ENCODE results near the gene MDH2.

Gene MDH2

GRCh38 chr7:76062254-76062653 lies 14.3 kb downstream of the MDH2 start:
- Histone ChIP-seq H2AK5ac (ENCODE audit: low read depth, low read length) (no peak overlapping the region), H4K91ac (ENCODE audit: low read depth, low read length, poor library complexity) (no peak overlapping the region), H3K36me3 (replicated peaks in 1 of 2; ENCODE audit: control insufficient read depth in 2 of 2, insufficient read depth in 2 of 2, low read length in 2 of 2) (peaks cover 79 to 100% of the 10 kb centered on the region in 2 donors), H3K18ac (ENCODE audit: low read length) (no peak overlapping the region), H2BK120ac (ENCODE audit: low read depth, low read length) (no peak overlapping the region), H3K23ac (ENCODE audit: low read depth, low read length, poor library complexity) (no peak overlapping the region), H3K27ac (replicated peaks; ENCODE audit: low read length) (no peak overlapping the region), H4K8ac (ENCODE audit: low read depth, low read length) (no peak overlapping the region), H2BK5ac (ENCODE audit: low read length) (no peak overlapping the region), H3K4me2 (ENCODE audit: insufficient read depth, low read length, poor library complexity, severe bottlenecking) (no peak overlapping the region), H3K27me3 (ENCODE audit: control insufficient read depth in 3 of 3, insufficient read depth in 3 of 3, low read depth in 1 of 3, low read length in 3 of 3) (no peaks in the 10 kb centered on the region), H3K4me3 (ENCODE audit: low read length in 2 of 2) (no peak overlapping the region), H3K79me1 (ENCODE audit: low read depth, low read length) (peaks cover 3% of the 10 kb centered on the region), H2BK15ac (ENCODE audit: low read length) (no peak overlapping the region), H3K9ac (ENCODE audit: low read depth, low read length, poor library complexity) (peak overlapping the region; percentile 2), H3K14ac (ENCODE audit: low read length) (no peak overlapping the region), H2BK12ac (ENCODE audit: low read length) (no peak overlapping the region), H3K9me3 (replicated peaks in 1 of 2; ENCODE audit: control insufficient read depth in 2 of 2, insufficient read depth in 1 of 2, low read depth in 1 of 2, low read length in 2 of 2) (peaks cover 0 to 2% of the 10 kb centered on the region in 2 donors), H3K4ac (ENCODE audit: low read length) (no peak overlapping the region), H3K4me1 (ENCODE audit: control insufficient read depth in 2 of 2, insufficient read depth in 1 of 2, low read depth in 1 of 2, low read length in 2 of 2) (no peaks in the 10 kb centered on the region), H2AFZ (ENCODE audit: low read length) (no peak overlapping the region)
- DNase-seq (ENCODE audit: low spot score) = no peak
- WGBS, 2 donors (ENCODE audit: extremely low coverage in 2 of 2, insufficient read length in 2 of 2, insufficient replicate concordance in 1 of 2) = no CpG with 5 or more reads among the region's 15 CpGs

GRCh38 chr7:76063114-76063513 lies 15.2 kb downstream of the MDH2 start:
- H3K4me2 ChIP-seq (ENCODE audit: insufficient read depth, low read length, poor library complexity, severe bottlenecking) = no peak overlapping the region
- no peaks in the 10 kb centered on the region for H3K4me1 ChIP-seq (ENCODE audit: control insufficient read depth in 2 of 2, insufficient read depth in 1 of 2, low read depth in 1 of 2, low read length in 2 of 2)
- H4K8ac ChIP-seq (ENCODE audit: low read depth, low read length) = no peak overlapping the region
- H3K27me3 ChIP-seq (ENCODE audit: control insufficient read depth in 3 of 3, insufficient read depth in 3 of 3, low read depth in 1 of 3, low read length in 3 of 3) = no peaks in the 10 kb centered on the region
- no peak overlapping the region for H3K14ac ChIP-seq (ENCODE audit: low read length)
- peaks cover 0 to 2% of the 10 kb centered on the region in 2 donors for H3K9me3 ChIP-seq (replicated peaks in 1 of 2; ENCODE audit: control insufficient read depth in 2 of 2, insufficient read depth in 1 of 2, low read depth in 1 of 2, low read length in 2 of 2)
- no peak overlapping the region for H2BK15ac ChIP-seq (ENCODE audit: low read length)
- no peak overlapping the region for H3K4ac ChIP-seq (ENCODE audit: low read length)
- H3K9ac ChIP-seq (ENCODE audit: low read depth, low read length, poor library complexity) = no peak overlapping the region
- H3K18ac ChIP-seq (ENCODE audit: low read length) = no peak overlapping the region
- H3K79me1 ChIP-seq (ENCODE audit: low read depth, low read length) = peaks cover 3% of the 10 kb centered on the region
- no peak overlapping the region for H2BK12ac ChIP-seq (ENCODE audit: low read length)
- peak overlapping the region; percentile 17 for H3K23ac ChIP-seq (ENCODE audit: low read depth, low read length, poor library complexity)
- no peak overlapping the region for H4K91ac ChIP-seq (ENCODE audit: low read depth, low read length, poor library complexity)
- H3K36me3 ChIP-seq (replicated peaks in 1 of 2; ENCODE audit: control insufficient read depth in 2 of 2, insufficient read depth in 2 of 2, low read length in 2 of 2) = peaks cover 70 to 96% of the 10 kb centered on the region in 2 donors
- no peak overlapping the region for H2BK5ac ChIP-seq (ENCODE audit: low read length)
- H3K27ac ChIP-seq (replicated peaks; ENCODE audit: low read length) = no peak overlapping the region
- no peak overlapping the region for H2BK120ac ChIP-seq (ENCODE audit: low read depth, low read length)
- WGBS, 2 donors (ENCODE audit: extremely low coverage in 2 of 2, insufficient read length in 2 of 2, insufficient replicate concordance in 1 of 2) = no CpG with 5 or more reads among the region's 10 CpGs
- no peak for DNase-seq (ENCODE audit: low spot score)
- H2AFZ ChIP-seq (ENCODE audit: low read length) = no peak overlapping the region
- H3K4me3 ChIP-seq (ENCODE audit: low read length in 2 of 2) = no peak overlapping the region
- H2AK5ac ChIP-seq (ENCODE audit: low read depth, low read length) = no peak overlapping the region

GRCh38 chr7:76063525-76063924 lies 15.6 kb downstream of the MDH2 start:
- Histone ChIP-seq H3K4me1 (ENCODE audit: control insufficient read depth in 2 of 2, insufficient read depth in 1 of 2, low read depth in 1 of 2, low read length in 2 of 2) (no peaks in the 10 kb centered on the region), H3K4me2 (ENCODE audit: insufficient read depth, low read length, poor library complexity, severe bottlenecking) (no peak overlapping the region), H3K4ac (ENCODE audit: low read length) (no peak overlapping the region), H3K14ac (ENCODE audit: low read length) (no peak overlapping the region), H3K27me3 (ENCODE audit: control insufficient read depth in 3 of 3, insufficient read depth in 3 of 3, low read depth in 1 of 3, low read length in 3 of 3) (no peaks in the 10 kb centered on the region), H3K9ac (ENCODE audit: low read depth, low read length, poor library complexity) (no peak overlapping the region), H2BK5ac (ENCODE audit: low read length) (no peak overlapping the region), H3K79me1 (ENCODE audit: low read depth, low read length) (peaks cover 3% of the 10 kb centered on the region), H4K8ac (ENCODE audit: low read depth, low read length) (no peak overlapping the region), H2BK12ac (ENCODE audit: low read length) (no peak overlapping the region), H2AK5ac (ENCODE audit: low read depth, low read length) (no peak overlapping the region), H2BK120ac (ENCODE audit: low read depth, low read length) (no peak overlapping the region), H2BK15ac (ENCODE audit: low read length) (no peak overlapping the region), H3K9me3 (replicated peaks in 1 of 2; ENCODE audit: control insufficient read depth in 2 of 2, insufficient read depth in 1 of 2, low read depth in 1 of 2, low read length in 2 of 2) (peaks cover 0 to 2% of the 10 kb centered on the region in 2 donors), H3K36me3 (replicated peaks in 1 of 2; ENCODE audit: control insufficient read depth in 2 of 2, insufficient read depth in 2 of 2, low read length in 2 of 2) (peaks cover 68 to 91% of the 10 kb centered on the region in 2 donors), H3K27ac (replicated peaks; ENCODE audit: low read length) (no peak overlapping the region), H2AFZ (ENCODE audit: low read length) (no peak overlapping the region), H4K91ac (ENCODE audit: low read depth, low read length, poor library complexity) (no peak overlapping the region), H3K18ac (ENCODE audit: low read length) (no peak overlapping the region), H3K23ac (ENCODE audit: low read depth, low read length, poor library complexity) (peak overlapping the region; percentile 17), H3K4me3 (ENCODE audit: low read length in 2 of 2) (no peak overlapping the region)
- DNase-seq (ENCODE audit: low spot score) = no peak
- WGBS, 2 donors (ENCODE audit: extremely low coverage in 2 of 2, insufficient read length in 2 of 2, insufficient replicate concordance in 1 of 2) = no CpG with 5 or more reads among the region's 14 CpGs

- Histone ChIP-seq H2BK12ac (ENCODE audit: low read length) (no peak overlapping the region), H3K36me3 (replicated peaks in 1 of 2; ENCODE audit: control insufficient read depth in 2 of 2, insufficient read depth in 2 of 2, low read length in 2 of 2) (peaks cover 61 to 83% of the 10 kb centered on the region in 2 donors), H2AFZ (ENCODE audit: low read length) (no peak overlapping the region), H4K8ac (ENCODE audit: low read depth, low read length) (no peak overlapping the region), H3K9ac (ENCODE audit: low read depth, low read length, poor library complexity) (no peak overlapping the region), H3K4me1 (ENCODE audit: control insufficient read depth in 2 of 2, insufficient read depth in 1 of 2, low read depth in 1 of 2, low read length in 2 of 2) (no peaks in the 10 kb centered on the region), H3K23ac (ENCODE audit: low read depth, low read length, poor library complexity) (no peak overlapping the region), H3K14ac (ENCODE audit: low read length) (no peak overlapping the region), H3K4me3 (ENCODE audit: low read length in 2 of 2) (no peak overlapping the region), H2BK5ac (ENCODE audit: low read length) (no peak overlapping the region), H3K18ac (ENCODE audit: low read length) (no peak overlapping the region), H3K9me3 (replicated peaks in 1 of 2; ENCODE audit: control insufficient read depth in 2 of 2, insufficient read depth in 1 of 2, low read depth in 1 of 2, low read length in 2 of 2) (peaks cover 0 to 2% of the 10 kb centered on the region in 2 donors), H2BK15ac (ENCODE audit: low read length) (no peak overlapping the region), H3K27me3 (ENCODE audit: control insufficient read depth in 3 of 3, insufficient read depth in 3 of 3, low read depth in 1 of 3, low read length in 3 of 3) (no peaks in the 10 kb centered on the region), H3K79me1 (ENCODE audit: low read depth, low read length) (peaks cover 5% of the 10 kb centered on the region), H2BK120ac (ENCODE audit: low read depth, low read length) (no peak overlapping the region), H3K27ac (replicated peaks; ENCODE audit: low read length) (no peak overlapping the region), H4K91ac (ENCODE audit: low read depth, low read length, poor library complexity) (no peak overlapping the region), H3K4ac (ENCODE audit: low read length) (no peak overlapping the region), H2AK5ac (ENCODE audit: low read depth, low read length) (no peak overlapping the region), H3K4me2 (ENCODE audit: insufficient read depth, low read length, poor library complexity, severe bottlenecking) (no peak overlapping the region)
- no CpG with 5 or more reads among the region's 24 CpGs for WGBS, 2 donors (ENCODE audit: extremely low coverage in 2 of 2, insufficient read length in 2 of 2, insufficient replicate concordance in 1 of 2)
- DNase-seq (ENCODE audit: low spot score) = no peak
These were observed 16.5 kb downstream of the MDH2 start for GRCh38 chr7:76064208-76064970.
